HK-2 (cell line): ENCODE data around the gene ZNF253.
"Not testable (repeated sequence)": the region's sequence is repeated elsewhere in the genome, so short reads cannot be mapped to it uniquely, and the experiment has no call there.

Source experiments
- DNase-seq: peaks from one replicate; pipeline ENCODE4 v3.0.0-alpha.2; 2018; ENCODE audit not compliant: unreplicated experiment

Gene ZNF253

DNA sequence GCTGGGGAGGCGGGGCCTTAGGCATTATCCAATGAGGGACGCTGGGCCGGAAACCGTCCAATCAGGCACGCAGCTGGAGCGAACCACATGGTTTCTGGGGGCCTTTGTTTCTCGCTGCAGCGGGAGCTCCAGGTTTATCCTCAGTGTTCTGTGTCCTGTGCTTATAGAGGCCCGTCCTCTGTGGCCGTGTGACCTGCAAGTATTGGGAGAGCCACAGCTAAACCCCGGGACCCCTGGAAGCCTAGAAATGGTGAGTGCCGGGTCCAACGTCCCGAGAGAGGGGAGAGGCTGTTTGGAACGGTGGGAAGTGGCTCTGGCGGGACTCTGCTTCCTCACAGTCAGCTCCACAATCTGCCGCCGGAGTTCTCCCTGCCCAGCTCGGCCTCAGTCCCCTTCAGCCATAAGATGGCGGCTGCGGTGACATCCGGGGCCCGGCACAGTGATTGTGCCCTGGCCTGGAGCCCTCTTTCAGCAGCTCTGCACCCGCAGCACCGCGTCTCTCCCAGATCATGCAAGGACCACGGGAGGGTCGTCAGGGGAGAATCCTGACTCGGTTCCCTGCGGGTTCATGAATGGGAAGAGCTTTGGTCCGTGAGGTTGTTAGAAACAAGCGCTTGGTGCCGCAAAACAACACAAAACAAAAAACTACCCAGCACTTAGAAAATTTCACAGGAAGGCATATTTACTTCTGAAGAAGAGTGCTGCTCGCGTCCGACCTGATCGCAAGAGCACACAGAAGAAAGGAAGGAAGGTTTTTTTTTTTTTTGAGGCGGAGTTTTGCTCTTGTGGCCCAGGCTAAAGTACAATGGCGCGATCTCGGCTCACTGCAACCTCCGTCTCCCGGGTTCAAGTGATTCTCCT is at the start of gene ZNF253:
Gene ZNF253 (plus strand): TSS at position 133 of the 861 bp plus-strand sequence. CDS start 115 bp downstream, at position 248.
- DNase-seq: peak; percentile 95

- no peak for DNase-seq
These were observed 49.0 kb upstream of the ZNF253 start for GRCh38 chr19:19816679-19817078.

- no peak for DNase-seq
These were observed 48.3 kb upstream of the ZNF253 start for GRCh38 chr19:19817357-19817756.

DNA sequence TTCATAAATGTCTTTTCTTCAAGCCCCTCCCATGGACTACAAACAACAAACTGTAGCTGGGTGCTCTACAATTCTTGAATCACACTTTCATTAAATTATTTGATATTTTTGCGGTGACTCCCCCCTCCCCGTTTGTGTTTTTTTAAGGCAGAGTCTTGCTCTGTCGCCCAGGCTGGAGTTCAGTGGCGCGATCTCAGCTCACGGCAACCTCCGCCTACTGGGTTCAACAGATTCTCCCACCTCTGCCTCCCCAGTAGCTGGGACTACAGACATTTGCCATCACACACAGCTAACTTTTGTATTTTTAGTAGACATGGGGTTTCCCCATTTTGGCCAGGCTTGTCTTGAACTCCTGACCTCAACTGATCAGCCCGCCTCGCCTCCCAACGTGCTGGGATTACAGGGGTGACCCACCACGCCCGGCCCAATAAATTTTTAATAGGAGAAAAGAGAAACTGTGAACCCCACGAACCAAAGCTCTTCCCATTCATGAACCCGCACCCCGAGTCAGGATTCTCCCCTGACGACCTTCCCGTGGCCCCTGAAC is 44.8 kb upstream of the ZNF253 start:
- DNase-seq: peak; percentile 1

- DNase-seq: peak; percentile 97
These were observed 44.2 kb upstream of the ZNF253 start, which contains the start of gene ZNF506 for GRCh38 chr19:19821366-19821951. ZNF506 (minus strand) TSS chr19:19821750; CDS start chr19:19821603, 147 bp downstream.

DNA sequence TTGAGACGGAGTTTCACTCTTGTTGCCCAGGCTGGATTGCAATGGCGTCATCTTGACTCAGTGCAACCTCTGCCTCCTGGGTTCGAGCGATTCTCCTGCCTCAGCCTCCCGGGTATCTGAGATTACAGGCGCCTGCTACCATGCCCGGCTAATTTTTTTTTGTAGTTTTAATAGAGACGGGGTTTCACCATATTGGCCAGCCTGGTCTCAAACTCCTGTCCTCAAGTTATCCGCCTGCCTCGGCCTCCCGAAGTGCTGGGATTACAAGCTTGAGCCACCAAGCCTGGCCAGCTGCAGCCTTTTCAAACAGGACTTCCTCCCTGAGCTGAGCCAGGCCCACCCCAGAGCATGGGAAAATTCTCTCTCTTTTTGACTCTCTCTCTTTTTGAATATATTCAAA is 43.7 kb upstream of the ZNF253 start:
- not testable (repeated sequence) for DNase-seq

DNA sequence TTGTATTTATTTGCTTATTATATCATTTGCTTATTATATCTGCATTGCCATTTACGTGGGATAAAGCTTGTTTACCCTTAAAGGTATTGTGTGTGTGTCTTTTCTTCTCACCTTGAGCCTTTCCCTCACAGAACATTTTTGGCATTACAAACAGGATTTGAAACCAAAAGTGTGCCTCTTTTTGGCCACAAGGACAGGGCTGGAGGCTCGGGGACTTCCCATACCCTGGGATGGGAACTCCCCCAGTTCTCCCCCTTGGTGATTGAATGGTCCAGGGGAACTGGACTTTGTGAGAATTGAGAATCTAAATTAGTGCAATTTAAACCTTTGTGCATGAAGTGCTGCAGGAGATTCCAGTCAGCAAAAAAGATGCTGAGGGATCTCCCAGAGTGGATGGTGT is 41.8 kb upstream of the ZNF253 start:
- DNase-seq: no peak

GRCh38 chr19:19826875-19827274 is 38.8 kb upstream of the ZNF253 start:
- no peak for DNase-seq

GRCh38 chr19:19835560-19836038 is 30.1 kb upstream of the ZNF253 start:
- no peak for DNase-seq

DNA sequence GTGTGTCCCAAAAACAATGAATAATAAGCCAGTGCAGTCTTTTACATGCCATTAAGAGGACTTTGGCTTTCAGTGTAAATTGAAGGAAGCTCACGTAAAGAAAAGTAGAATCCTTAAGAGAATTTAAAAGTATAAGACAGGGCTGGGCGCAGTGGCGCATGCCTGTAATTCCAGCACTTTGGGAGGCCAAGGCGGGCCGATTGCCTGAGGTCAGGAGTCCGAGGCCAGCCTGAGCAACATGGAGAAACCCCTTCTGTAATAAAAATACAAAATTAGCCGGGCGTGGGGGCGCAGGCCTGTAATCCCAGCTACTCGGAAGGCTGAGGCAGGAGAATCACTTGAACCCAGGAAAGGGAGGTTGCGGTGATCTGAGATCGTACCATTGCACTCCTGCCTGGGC is 17.9 kb upstream of the ZNF253 start:
- no peak for DNase-seq

DNA sequence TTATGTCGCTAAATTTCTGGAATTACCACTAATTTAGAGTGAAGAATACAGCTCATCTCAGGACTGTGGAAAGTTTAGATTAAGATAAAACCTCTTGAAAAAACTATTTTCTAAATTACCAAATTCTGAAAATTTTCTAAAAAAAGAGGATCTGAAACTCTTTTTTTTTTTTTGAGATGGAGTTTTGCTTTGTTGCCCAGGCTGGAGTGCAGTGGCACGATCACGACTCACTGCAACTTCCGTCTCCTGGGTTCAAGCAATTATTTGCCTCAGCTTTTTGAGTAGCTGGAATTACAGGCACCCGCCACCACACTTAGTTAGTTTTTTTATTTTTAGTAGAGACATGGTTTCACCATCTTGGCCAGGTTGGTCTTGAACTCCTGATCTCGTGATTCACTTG is 16.6 kb upstream of the ZNF253 start:
- DNase-seq: no peak

- DNase-seq: not testable (repeated sequence)
These were observed 13.9 kb upstream of the ZNF253 start for GRCh38 chr19:19851740-19852139.

- no peak for DNase-seq
These were observed 6.9 kb upstream of the ZNF253 start for GRCh38 chr19:19858751-19859150.

DNA sequence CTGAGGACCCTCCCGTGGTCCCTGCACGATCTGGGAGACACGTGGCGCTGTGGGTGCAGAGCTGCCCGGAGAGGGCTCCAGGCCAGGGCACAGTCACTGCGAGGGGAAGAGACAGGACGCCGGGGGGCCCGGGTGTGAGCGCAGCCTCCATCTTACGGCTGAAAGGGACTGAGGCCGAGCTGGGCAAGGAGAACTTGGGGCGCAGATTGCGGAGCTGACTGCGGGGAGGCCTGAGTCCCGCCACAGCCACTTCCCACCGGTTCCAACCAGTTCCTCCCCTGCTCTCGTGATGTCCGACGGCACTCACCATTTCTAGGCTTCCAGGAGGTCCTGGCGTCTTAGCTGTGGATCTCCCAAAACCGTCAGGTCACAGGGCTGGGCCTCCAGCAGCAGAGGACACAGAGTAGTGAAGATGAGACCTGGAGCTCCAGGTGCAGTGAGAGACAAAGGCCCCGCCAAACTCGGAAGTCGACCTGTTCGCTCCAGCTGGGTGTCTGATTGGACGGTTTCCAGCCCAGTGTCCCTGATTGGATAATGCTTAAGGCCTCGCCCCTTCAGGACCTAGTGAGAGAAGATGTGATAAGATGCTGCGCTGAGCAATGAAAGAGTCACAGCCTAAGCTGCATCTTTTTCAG is 4.8 kb upstream of the ZNF253 start:
- DNase-seq: no peak

DNA sequence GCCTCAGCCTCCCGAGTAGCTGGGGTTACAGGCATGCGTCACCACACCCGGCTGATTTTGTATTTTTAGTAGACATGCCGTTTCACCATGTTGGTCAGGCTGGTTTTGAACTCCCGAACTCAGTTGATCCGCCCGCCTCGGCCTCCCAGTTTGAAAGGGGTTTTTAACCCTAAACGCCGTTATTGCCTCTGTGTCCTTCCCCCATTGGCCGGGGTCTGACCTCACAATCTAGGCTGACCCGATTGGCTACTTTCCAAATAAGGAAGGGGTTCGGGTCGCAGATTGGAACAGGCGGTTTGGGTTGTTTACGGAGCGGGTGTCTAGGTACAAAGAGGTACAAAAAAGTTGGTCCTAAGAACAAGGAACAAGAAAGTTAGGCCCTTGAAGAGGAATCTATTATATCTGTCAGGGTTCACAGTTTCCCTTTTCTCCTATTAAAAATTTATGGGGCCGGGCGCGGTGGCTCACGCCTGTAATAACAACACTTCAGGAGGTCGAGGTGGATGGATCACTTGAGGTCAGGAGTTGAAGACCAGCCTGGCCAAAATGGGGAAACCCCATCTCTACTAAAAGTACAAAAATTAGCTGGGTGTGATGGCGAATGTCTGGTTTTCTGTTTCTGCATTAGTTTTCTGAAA is 1.0 kb downstream of the ZNF253 start:
- peak; percentile 2 for DNase-seq

DNA sequence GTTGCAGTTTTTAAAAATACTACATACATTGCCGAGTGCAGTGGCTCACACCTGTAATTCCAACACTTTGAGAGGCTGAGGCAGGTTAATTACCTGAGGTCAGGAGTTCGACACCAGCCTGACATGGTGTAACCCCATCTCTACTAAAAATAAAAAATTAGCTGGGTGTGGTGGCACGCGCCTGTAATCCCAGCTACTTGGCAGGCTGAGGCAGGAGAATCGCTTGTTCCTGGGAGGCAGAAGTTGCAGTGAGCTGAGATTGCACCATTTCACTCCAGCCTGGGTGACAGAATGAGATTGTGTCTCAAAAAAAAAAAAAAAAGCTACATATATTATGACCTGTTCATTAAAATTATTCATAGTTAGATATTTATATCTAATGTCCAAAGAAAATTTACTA is 4.4 kb downstream of the ZNF253 start:
- not testable (repeated sequence) for DNase-seq

GRCh38 chr19:19871932-19872331 is 6.2 kb downstream of the ZNF253 start:
- no peak for DNase-seq

DNA sequence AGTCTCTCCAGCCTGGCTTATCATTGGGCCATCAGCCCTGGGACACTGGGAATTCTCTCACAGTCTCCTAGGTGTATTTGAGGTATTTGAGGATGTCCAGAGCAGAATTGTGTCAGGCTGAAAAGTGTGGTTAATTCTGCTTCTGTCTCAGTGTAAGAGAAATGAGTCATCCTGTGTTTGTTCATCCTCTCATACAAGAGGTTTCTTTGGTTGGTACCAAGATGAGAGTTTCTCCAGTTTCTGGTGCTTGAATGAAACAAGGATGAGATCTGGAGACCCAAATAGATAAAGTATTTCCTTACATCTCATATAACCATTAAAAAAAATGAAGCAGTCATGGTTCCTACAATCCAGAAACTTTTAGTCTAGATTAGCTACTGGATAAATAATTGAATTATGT is 7.7 kb downstream of the ZNF253 start:
- DNase-seq: no peak

GRCh38 chr19:19877724-19878123 is 12.0 kb downstream of the ZNF253 start:
- no peak for DNase-seq

- DNase-seq: no peak
These were observed 18.9 kb downstream of the ZNF253 start for GRCh38 chr19:19884583-19884982.

GRCh38 chr19:19892055-19892941 is 26.6 kb downstream of the ZNF253 start:
- DNase-seq: not testable (repeated sequence)
